Sigmoid colon (tissue), 7 donors: ENCODE results near the gene MLLT3. TPM values are rescaled to one million over a fixed set of nuclear protein-coding genes. Genes with fewer than 3 reads are reported as not detected.
A peak's percentile ranks its signal among the peaks of the same experiment; 100 is the strongest.
"Not testable (repeated sequence)": the region's sequence is repeated elsewhere in the genome, so short reads cannot be mapped to it uniquely, and the experiment has no call there.

ENCODE experiments used
- DNase-seq: peaks from one replicate; pipeline ENCODE4 v3.0.0-alpha.2; 2019
- H3K27ac ChIP-seq, 4 donors: fragments of 200-600 bp; sonication (generic); one replicate each; pipeline ENCODE4 v1.5.1; 2016 to 2019; ENCODE audit warnings: mild to moderate bottlenecking in 1 of 4
- H3K27me3 ChIP-seq, 3 donors: fragments of 200-600 bp; sonication (generic); one replicate each; pipeline ENCODE4 v1.5.1; 2019; ENCODE audit warnings: mild to moderate bottlenecking in 1 of 3
- H3K36me3 ChIP-seq, 4 donors: fragments of 200-600 bp; sonication (generic); one replicate each; pipeline ENCODE4 v1.5.1; 2016 to 2019
- H3K4me1 ChIP-seq, 4 donors: fragments of 200-600 bp; sonication (generic); one replicate each; pipeline ENCODE4 v1.5.1; 2017 to 2019
- H3K4me3 ChIP-seq, 4 donors: fragments of 200-600 bp; sonication (generic); one replicate each; pipeline ENCODE4 v1.5.1; 2017 to 2019; ENCODE audit warnings: mild to moderate bottlenecking in 2 of 4, moderate library complexity in 1 of 4
- H3K9me3 ChIP-seq, 4 donors: fragments of 200-600 bp in 3 of 4; sonication (generic) in 3 of 4; one replicate each; pipeline versions ENCODE4 v1.5.1 to v1.6.1; 2013 to 2019
- EP300 ChIP-seq, 4 donors: sonication (generic); formaldehyde crosslinking; IDR thresholded peaks; one replicate each; pipeline ENCODE4 v1.6.1; 2017; ENCODE audit warnings: antibody characterized with exemption in 4 of 4
- POLR2A ChIP-seq, 2 donors: fragments of 450-650 bp; IDR thresholded peaks; one replicate each; pipeline ENCODE4 v1.6.1; 2016; ENCODE audit warnings: antibody characterized with exemption in 2 of 2, mild to moderate bottlenecking in 2 of 2, moderate library complexity in 2 of 2
- POLR2AphosphoS5 ChIP-seq, 4 donors: sonication (generic); formaldehyde crosslinking; IDR thresholded peaks; one replicate each; pipeline ENCODE4 v1.6.1; 2017; ENCODE audit warnings: antibody characterized with exemption in 4 of 4
- WGBS, 2 donors: extraction: QIAGEN DNeasy Blood & Tissue Kit; methylation state at CpG; one replicate each; pipeline ENCODE4 v1.1.7; 2013; 5-methylcytosine and 5-hydroxymethylcytosine counted together
- intact Hi-C: fragments of 100-400 bp; cut with DNase I; formaldehyde crosslinking; loops from one replicate; pipeline ENCODE4 v1.15.1; 2023
- polyA plus RNA-seq, 3 donors: library from polyadenylated mRNA; stranded (reverse); fragments of 200-250 nt; gene quantifications; one replicate each; pipeline ENCODE4 v1.2.3, GENCODE V29; 2013
- total RNA-seq, 4 donors: library from RNA; depleted of rRNA; stranded (reverse); fragments of >200 nt; gene quantifications; one replicate each; pipeline ENCODE4 v1.1.0, GENCODE V29; 2016
- TF ChIP-seq, protein P1 (sequence below), 4 experiments: fragments of 450-650 bp in 3 of 4; fragments of 200-600 bp in 1 of 4; IDR thresholded peaks; one replicate each; pipeline ENCODE4 v1.5.1; 2016 to 2019; ENCODE audit warnings: antibody characterized with exemption in 4 of 4, mild to moderate bottlenecking in 3 of 4, moderate library complexity in 2 of 4
- donor health status: healthy with polysubstance abuse.
- donor health status: Bipolar disorder and iron deficiency.
- donor health status: healthy.

The MLLT3 gene
- total and polyA plus RNA-seq, 7 donors: 19.0 to 132 (median 25.0) TPM

DNA sequence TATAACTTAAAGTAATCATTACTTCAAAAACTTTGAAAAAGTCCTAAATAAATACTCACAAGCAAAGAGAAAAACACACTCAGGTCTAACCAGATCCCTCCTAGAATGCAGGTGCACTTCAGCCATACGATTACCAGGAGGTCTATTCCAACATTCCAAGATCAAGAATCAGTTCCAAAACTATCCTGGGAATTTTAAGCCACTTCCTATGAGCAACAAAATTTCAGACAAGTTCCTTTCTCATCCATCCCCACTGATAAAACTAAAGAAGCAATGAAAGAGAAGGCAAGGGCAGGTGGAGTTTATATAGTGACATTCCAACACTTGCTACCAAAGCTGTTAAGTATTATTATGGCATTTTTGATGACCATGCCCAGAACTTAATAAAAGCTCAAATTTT is 29.6 kb downstream of the MLLT3 start:
- 76 to 77% methylated on average over 1 of the region's 1 CpG for WGBS, 2 donors
- no peaks in the 10 kb centered on the region for H3K36me3 ChIP-seq
- H3K9me3 ChIP-seq: no peaks in the 10 kb centered on the region
- no peak overlapping the region for H3K4me3 ChIP-seq
- no peak for DNase-seq
- peak overlapping the region in 2 of 4 donors; percentile 36 to 59 for H3K27ac ChIP-seq
- no peaks in the 10 kb centered on the region for H3K27me3 ChIP-seq
- intact Hi-C loops: no loop called here
- H3K4me1 ChIP-seq: peaks cover 0 to 43% (median 25%) of the 10 kb centered on the region in 4 donors
- TF ChIP-seq POLR2AphosphoS5 (IDR thresholded peaks at IDR 0.05) (no peak), EP300 (IDR thresholded peaks at IDR 0.05) (no peak), POLR2A (IDR thresholded peaks at IDR 0.05) (no peak)
- TF ChIP-seq, protein P1, sequence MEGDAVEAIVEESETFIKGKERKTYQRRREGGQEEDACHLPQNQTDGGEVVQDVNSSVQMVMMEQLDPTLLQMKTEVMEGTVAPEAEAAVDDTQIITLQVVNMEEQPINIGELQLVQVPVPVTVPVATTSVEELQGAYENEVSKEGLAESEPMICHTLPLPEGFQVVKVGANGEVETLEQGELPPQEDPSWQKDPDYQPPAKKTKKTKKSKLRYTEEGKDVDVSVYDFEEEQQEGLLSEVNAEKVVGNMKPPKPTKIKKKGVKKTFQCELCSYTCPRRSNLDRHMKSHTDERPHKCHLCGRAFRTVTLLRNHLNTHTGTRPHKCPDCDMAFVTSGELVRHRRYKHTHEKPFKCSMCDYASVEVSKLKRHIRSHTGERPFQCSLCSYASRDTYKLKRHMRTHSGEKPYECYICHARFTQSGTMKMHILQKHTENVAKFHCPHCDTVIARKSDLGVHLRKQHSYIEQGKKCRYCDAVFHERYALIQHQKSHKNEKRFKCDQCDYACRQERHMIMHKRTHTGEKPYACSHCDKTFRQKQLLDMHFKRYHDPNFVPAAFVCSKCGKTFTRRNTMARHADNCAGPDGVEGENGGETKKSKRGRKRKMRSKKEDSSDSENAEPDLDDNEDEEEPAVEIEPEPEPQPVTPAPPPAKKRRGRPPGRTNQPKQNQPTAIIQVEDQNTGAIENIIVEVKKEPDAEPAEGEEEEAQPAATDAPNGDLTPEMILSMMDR (IDR thresholded peaks at IDR 0.05): no peak

DNA sequence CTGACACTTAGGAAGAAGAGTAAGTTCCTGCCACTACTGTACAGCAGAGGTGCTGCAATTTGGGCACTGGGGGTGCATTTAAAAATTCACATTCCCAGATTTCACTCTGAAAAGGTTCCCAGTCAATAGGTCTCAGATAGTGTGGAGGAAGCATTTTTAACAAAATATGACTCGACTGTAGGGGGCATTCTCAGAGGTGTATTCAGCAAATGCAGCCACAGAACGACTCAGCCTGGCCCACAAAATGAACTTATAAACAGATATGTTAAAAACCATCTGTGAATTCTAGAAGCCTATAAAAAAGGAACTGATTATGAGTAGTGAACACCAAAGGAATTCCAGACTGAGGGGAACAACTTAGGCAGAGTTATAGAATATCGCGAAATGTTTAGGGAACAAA is 31.1 kb downstream of the MLLT3 start:
- 81 to 86% methylated on average over 4 of the region's 4 CpGs for WGBS, 2 donors
- Histone ChIP-seq H3K9me3 (no peaks in the 10 kb centered on the region), H3K27ac (no peak overlapping the region), H3K4me1 (peaks cover 0 to 36% (median 23%) of the 10 kb centered on the region in 4 donors), H3K27me3 (no peaks in the 10 kb centered on the region), H3K4me3 (no peak overlapping the region), H3K36me3 (no peaks in the 10 kb centered on the region)
- no peak for DNase-seq
- TF ChIP-seq, protein P1 (IDR thresholded peaks at IDR 0.05): no peak
- TF ChIP-seq POLR2AphosphoS5 (IDR thresholded peaks at IDR 0.05) (no peak), POLR2A (IDR thresholded peaks at IDR 0.05) (no peak), EP300 (IDR thresholded peaks at IDR 0.05) (no peak)
- intact Hi-C loops: no loop called here

DNA sequence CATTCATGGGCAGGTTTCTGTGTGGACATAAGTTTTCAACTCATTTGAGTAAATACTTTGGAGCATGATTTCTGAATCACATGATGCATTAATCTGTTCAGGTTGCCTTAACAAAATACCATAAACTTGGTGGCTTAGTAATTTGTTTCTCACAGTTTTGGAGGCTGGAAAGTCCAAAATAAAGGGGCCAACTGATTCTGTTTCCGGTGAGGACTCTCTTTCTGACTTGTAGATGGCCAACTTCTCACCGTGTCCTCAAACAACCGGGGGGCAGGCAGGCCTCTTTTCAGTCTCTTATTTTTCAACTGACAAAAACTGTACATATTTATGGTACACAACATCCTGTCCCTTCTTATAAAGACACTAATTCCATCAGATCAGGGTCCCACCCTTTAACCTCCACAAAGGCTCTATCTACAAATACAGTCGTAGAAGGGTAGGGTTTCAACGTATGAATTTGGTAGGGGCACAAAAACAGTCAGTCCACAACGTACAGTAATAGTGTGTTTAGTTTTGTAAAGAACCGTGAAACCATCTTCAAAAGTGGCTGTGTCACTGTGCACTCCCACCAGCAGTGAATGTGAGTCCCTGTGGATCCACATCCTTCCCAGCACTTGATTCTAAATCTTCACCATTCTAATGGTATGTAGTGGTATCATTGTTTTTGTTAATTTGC is 37.2 kb downstream of the MLLT3 start:
- no peak for TF ChIP-seq POLR2AphosphoS5 (IDR thresholded peaks at IDR 0.05)
- no peak for TF ChIP-seq POLR2A (IDR thresholded peaks at IDR 0.05)
- TF ChIP-seq, protein P1 (IDR thresholded peaks at IDR 0.05): no peak
- no peak for TF ChIP-seq EP300 (IDR thresholded peaks at IDR 0.05)
- DNase-seq: no peak
- Histone ChIP-seq H3K4me3 (no peak overlapping the region), H3K36me3 (no peaks in the 10 kb centered on the region), H3K9me3 (no peaks in the 10 kb centered on the region), H3K4me1 (peaks cover 0 to 8% (median 0%) of the 10 kb centered on the region in 4 donors), H3K27ac (no peak overlapping the region), H3K27me3 (no peaks in the 10 kb centered on the region)
- intact Hi-C loops: no loop called here
- WGBS, 2 donors: 90 to 96% methylated on average over 7 of the region's 7 CpGs

DNA sequence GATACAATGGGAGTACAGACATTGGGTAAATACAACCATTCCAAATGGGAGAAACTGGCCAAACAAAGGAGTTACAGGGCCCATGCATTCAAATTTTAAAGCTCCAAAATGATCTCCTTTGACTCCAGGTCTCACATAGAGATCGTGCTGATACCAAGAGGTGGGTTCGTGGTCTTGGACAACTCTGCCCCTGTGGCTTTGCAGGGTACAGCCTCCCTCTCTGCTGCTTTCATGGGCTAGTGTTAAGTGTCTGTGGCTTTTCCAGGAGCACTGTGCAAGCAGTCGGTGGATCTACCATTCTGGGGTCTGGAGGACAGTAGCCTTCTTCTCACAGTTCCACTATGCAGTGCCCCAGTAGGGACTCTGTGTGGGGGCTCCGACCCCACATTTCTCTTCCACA is 39.2 kb downstream of the MLLT3 start:
- H3K27me3 ChIP-seq, DNase-seq, intact Hi-C loops, H3K4me3 ChIP-seq, H3K9me3 ChIP-seq, H3K4me1 ChIP-seq, H3K27ac ChIP-seq, H3K36me3 ChIP-seq: not testable (repeated sequence)
- 70 to 84% methylated on average over 4 of the region's 4 CpGs for WGBS, 2 donors

DNA sequence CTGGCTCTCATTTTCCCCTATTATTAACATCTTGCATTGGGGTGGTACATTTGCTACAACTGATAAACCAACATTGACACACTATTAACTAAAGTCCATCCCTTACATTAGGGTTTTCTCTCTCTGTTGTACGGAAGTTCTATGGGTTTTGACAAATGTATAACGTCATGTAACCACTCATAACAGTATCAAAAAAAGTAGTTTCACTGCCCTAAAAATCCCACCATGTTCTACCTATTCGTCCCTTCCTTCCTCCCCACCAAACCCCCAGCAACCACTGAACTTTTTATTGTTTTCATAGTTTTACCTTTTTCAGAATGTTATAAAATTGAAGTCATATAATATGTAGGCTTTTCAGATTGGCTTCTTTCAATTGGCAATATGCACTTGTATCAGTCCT is 40.1 kb downstream of the MLLT3 start:
- Histone ChIP-seq H3K27ac (no peak overlapping the region), H3K4me1 (peaks cover 0 to 8% (median 0%) of the 10 kb centered on the region in 4 donors), H3K4me3 (no peak overlapping the region), H3K36me3 (no peaks in the 10 kb centered on the region), H3K27me3 (no peaks in the 10 kb centered on the region), H3K9me3 (no peaks in the 10 kb centered on the region)
- TF ChIP-seq EP300 (IDR thresholded peaks at IDR 0.05) (no peak), POLR2AphosphoS5 (IDR thresholded peaks at IDR 0.05) (no peak), POLR2A (IDR thresholded peaks at IDR 0.05) (no peak)
- TF ChIP-seq, protein P1 (IDR thresholded peaks at IDR 0.05): no peak
- intact Hi-C loops: no loop called here
- no peak for DNase-seq
- 83 to 89% methylated on average over 3 of the region's 3 CpGs for WGBS, 2 donors
